GM13977 (cell line): Measurements from ENCODE around the gene CTSZ.

Source experiments
- DNase-seq: peaks from one replicate; pipeline ENCODE4 v3.0.0; 2012; ENCODE audit warnings: low spot score
- in situ Hi-C: fragments of 300-500 bp; cut with MboI; formaldehyde crosslinking; loops from one replicate; pipeline ENCODE4 v1.12.0; 2022; ENCODE audit warnings: low sequenced_read_pairs, low pct_unique_long_range_greater_than_20kb, mixed read lengths, inconsistent platforms; ENCODE audit not compliant: unreplicated experiment
- TF ChIP-seq, protein P1 (sequence below): IDR thresholded peaks from 2 replicates; pipeline ENCODE4 v1.5.1; 2012; ENCODE audit warnings: mild to moderate bottlenecking, control low read depth; ENCODE audit not compliant: insufficient read depth; ENCODE audit errors: extremely low read depth, missing control alignments

Gene CTSZ

DNA sequence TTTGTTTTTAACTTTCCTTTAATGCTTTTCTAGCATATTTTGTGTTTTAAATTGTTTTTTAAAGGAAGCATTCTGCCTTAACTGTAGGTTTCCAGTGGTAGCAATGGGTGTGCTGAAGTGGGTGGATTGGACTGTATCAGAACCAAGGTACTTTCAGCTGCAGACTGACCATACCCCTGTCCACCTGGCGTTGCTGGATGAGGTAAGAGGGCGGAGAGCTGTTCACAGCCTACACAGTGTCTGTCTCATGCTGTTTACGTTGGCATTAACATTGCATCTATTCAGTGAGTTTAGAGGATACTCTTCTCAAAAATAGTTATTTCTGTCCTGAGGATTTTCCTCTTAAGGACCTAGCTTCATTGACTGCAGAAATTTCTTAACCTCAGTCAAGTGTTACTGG is 14.1 kb downstream of the CTSZ start:
- TF ChIP-seq, protein P1, sequence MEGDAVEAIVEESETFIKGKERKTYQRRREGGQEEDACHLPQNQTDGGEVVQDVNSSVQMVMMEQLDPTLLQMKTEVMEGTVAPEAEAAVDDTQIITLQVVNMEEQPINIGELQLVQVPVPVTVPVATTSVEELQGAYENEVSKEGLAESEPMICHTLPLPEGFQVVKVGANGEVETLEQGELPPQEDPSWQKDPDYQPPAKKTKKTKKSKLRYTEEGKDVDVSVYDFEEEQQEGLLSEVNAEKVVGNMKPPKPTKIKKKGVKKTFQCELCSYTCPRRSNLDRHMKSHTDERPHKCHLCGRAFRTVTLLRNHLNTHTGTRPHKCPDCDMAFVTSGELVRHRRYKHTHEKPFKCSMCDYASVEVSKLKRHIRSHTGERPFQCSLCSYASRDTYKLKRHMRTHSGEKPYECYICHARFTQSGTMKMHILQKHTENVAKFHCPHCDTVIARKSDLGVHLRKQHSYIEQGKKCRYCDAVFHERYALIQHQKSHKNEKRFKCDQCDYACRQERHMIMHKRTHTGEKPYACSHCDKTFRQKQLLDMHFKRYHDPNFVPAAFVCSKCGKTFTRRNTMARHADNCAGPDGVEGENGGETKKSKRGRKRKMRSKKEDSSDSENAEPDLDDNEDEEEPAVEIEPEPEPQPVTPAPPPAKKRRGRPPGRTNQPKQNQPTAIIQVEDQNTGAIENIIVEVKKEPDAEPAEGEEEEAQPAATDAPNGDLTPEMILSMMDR, result no peak
- no peak for DNase-seq
- in situ Hi-C loops, result no loop called here

DNA sequence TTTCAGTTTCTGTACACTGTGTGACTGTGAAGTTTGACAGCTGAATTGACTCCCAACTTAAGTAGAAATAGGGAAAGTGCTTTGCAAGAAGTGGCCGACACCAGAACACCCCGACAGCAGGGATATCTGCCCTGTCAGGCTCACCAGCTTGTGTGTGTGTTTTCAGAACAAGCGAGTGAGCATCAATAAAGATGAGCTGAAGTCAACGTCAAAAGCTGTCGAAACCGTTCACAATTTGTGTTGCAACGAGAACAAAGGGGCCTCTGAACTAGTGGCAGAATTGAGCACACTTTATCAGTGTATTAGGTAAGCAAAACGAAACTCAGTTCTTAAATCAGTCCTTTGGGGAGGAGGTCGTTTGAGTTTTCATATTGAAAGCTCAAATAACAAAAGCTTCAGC is 15.3 kb downstream of the CTSZ start:
- TF ChIP-seq, protein P1, result no peak
- DNase-seq, result no peak
- in situ Hi-C loops, result no loop called here

DNA sequence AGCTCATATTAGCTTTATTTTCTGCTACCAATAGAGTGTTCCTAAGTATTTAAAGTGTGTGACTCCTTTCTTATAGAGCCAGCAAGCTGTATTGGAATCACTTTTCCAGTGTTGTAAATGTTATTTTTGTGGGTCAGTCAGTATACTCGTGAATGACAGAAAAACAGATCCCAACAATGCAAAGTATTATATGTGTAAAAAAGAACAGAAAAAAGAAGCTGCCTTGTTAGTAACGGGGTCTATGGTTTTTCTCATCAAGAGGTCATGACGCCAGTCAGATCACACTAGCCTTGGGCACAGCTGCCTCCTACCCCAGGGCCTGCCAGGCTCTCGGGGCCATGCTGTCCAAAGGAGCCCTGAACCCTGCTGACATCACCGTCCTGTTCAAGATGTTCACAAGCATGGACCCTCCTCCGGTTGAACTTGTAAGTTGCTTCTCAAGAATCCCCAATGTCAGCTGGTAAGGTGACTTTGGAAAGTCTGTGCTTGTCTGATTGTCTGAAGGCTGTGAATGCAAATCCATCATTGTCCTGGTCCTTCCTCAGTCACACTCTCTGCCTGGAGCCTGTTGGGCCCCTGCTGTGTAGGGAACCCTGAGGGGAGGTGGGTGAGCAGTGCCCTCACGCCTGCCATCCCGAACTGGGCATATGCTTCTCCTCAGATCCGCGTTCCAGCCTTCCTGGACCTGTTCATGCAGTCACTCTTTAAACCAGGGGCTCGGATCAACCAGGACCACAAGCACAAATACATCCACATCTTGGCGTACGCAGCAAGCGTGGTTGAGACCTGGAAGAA is 16.2 kb downstream of the CTSZ start:
- TF ChIP-seq, protein P1, result no peak
- in situ Hi-C loops, result no loop called here
- no peak for DNase-seq

DNA sequence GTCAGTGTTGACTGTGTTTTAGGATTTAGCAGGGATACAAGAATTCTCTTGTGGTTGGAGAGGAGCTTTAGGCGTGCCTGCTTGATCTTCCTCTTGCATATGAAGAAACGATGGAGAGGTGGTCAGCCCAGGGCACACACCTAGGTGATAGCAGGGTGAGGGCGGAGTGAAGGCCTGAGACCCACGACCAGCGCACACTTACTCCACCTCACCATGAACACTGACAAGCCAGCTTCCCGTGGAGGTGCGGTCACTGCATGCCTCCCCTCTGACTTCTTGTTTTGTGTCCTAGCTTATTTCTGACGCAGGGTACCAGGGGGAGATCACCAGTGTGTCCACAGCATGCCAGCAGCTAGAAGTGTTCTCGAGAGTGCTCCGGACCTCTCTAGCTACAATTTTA is 17.9 kb downstream of the CTSZ start:
- TF ChIP-seq, protein P1, result no peak
- no peak for DNase-seq
- in situ Hi-C loops, result loop anchor here (10.0 kb wide), 1 partner anchor 94 kb away; no protein-coding TSS in a partner anchor

DNA sequence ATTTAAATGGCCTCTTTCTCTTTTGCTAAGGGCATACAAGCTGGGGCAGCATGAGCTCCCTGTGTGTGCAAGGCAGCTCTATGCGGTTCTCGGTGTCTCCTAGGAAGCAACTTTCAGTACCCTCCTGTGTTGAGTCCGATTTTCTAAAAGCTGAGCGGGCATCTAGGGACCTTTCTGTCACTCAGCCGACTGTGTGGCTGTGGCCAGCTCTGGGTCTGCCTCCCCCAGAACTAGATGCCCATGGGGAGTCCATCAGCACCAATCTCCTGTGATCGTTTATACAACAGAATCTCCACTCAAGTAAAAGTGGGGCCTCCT is 18.5 kb downstream of the CTSZ start:
- TF ChIP-seq, protein P1, result no peak
- no peak for DNase-seq
- in situ Hi-C loops, result loop anchor here (10.0 kb wide), 1 partner anchor 94 kb away; no protein-coding TSS in a partner anchor

DNA sequence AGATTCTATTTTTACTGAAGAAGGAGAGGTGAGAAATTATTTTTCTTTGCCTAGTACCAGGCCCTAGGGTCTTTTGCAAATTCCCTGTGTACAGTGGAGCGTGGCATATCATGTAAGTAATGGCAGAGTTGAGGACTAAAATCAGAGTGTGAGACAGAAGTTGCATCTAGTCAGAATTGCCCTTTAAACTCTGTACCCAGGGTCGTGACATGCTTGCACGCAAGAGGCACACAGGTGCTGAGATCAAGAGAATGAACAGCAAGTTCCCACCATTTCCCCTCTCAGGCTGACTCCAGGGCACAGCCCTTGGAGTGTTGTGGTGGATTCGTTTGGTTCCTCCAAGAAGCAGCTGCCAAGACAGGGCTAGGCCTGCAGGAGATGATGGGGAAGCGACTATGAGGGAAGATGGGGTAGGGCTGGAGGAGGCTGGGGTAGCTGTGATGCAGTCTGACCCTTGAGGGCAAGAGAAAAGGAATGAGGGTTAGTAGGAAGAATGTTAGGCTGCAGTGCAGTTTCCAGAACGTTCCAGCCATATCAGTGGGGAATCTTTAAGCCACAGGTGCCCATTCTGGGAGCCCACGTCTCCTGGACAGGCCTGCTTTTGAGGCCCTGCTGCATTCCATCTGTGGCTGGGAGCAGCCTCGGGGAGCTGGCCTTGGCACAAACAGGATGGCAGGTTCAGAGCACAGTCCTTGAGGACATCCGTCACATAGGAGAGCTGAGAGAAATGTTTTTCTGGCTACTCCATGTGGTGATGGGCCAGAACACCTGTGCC is 19.1 kb downstream of the CTSZ start:
- TF ChIP-seq, protein P1, result no peak
- in situ Hi-C loops, result loop anchor here (10.0 kb wide), 1 partner anchor 93 kb away; no protein-coding TSS in a partner anchor
- no peak for DNase-seq
